GM12878 (cell line): ENCODE data around the gene PCDHA1. TPM values are rescaled to one million over a fixed set of nuclear protein-coding genes. Genes with fewer than 3 reads are reported as not detected.

Experiments used
- ATAC-seq: fragments of 200-7000 bp; cut with Tn5 transposase; 3 replicates; pipeline ENCODE4 v1.9.1; 2020; ENCODE audit warnings: mild to moderate bottlenecking, moderate library complexity
- BruUV-seq: library from RNA; stranded (reverse); fragments of 400-500 nt; replicated peaks from 2 replicates; lab custom pipeline; 2021; lab: Mats Ljungman, UMichigan
- CTCF ChIA-PET: fragments of 300-600 bp; sonication (Branson Sonifier 250); formaldehyde crosslinking; extraction: SDS; loops from one replicate; lab custom pipeline; 2021; ENCODE audit warnings: inconsistent platforms; lab: Yijun Ruan, JAX
- POLR2A ChIA-PET: fragments of 350-600 bp; formaldehyde crosslinking; extraction: SDS; loops from one replicate; lab custom pipeline; 2021; ENCODE audit warnings: inconsistent platforms; lab: Charles Lee
- RAD21 ChIA-PET: fragments of 300-600 bp; sonication (Branson Sonifier 250); formaldehyde crosslinking; loops from one replicate; lab custom pipeline; 2023; ENCODE audit warnings: antibody characterized with exemption; ENCODE audit not compliant: unreplicated experiment; lab: Charles Lee
- SMC1A ChIA-PET: fragments of 300-600 bp; sonication (Branson Sonifier 250); formaldehyde crosslinking; loops from one replicate; lab custom pipeline; 2023; ENCODE audit not compliant: unreplicated experiment, uncharacterized antibody; lab: Charles Lee
- DNase-seq: peaks from one replicate; pipeline ENCODE4 v3.0.0-alpha.2; 2011; ENCODE audit warnings: low read depth, low spot score
- FAIRE-seq: peaks from 3 replicates; lab custom pipeline; 2011; peaks lifted over from hg19 to GRCh38; lab: Jason Lieb, UNC
- H2AFZ ChIP-seq: 2 replicates; pipeline ENCODE4 v1.6.0; 2011; ENCODE audit warnings: low read depth, low read length, control low read depth; ENCODE audit not compliant: control insufficient read depth
- H3K27ac ChIP-seq: 2 replicates; pipeline ENCODE4 v1.5.1; 2011; ENCODE audit warnings: control low read depth; ENCODE audit not compliant: control insufficient read depth, insufficient read depth
- H3K27me3 ChIP-seq, 2 experiments: replicated peaks in 1 of 2; 2 replicates each; pipeline versions ENCODE4 v1.6.0 to v1.6.1; 2011; ENCODE audit warnings: low read length in 1 of 2; ENCODE audit not compliant: control insufficient read depth in 2 of 2, insufficient read depth in 2 of 2
- H3K36me3 ChIP-seq, 2 experiments: 2 replicates each; pipeline ENCODE4 v1.5.1; 2011; ENCODE audit warnings: low read length in 1 of 2; ENCODE audit not compliant: control insufficient read depth in 2 of 2, insufficient read depth in 2 of 2
- H3K4me1 ChIP-seq: 2 replicates; pipeline ENCODE4 v1.6.1; 2011; ENCODE audit warnings: mild to moderate bottlenecking, low read length, moderate library complexity, mixed read lengths; ENCODE audit not compliant: control insufficient read depth, insufficient read depth
- H3K4me2 ChIP-seq: 2 replicates; pipeline ENCODE4 v1.6.0; 2011; ENCODE audit warnings: control low read depth; ENCODE audit not compliant: control insufficient read depth, insufficient read depth
- H3K4me3 ChIP-seq: fragments of 200-600 bp; sonication (generic); 2 replicates; pipeline ENCODE4 v1.5.1; 2016
- H3K79me2 ChIP-seq: 2 replicates; pipeline ENCODE4 v1.6.0; 2011; ENCODE audit warnings: low read length; ENCODE audit not compliant: control insufficient read depth, insufficient read depth
- H3K9ac ChIP-seq: 2 replicates; pipeline ENCODE4 v1.8.0; 2011; ENCODE audit warnings: low read length, control low read depth, mixed read lengths; ENCODE audit not compliant: control insufficient read depth, insufficient read depth
- H3K9me3 ChIP-seq: replicated peaks from 3 replicates; pipeline ENCODE4 v1.5.1; 2011; ENCODE audit warnings: mild to moderate bottlenecking, low read length; ENCODE audit not compliant: control insufficient read depth, insufficient read depth
- H4K20me1 ChIP-seq: 2 replicates; pipeline ENCODE4 v1.6.0; 2011; ENCODE audit not compliant: control insufficient read depth, insufficient read depth
- CHD2 ChIP-seq: IDR thresholded peaks from 2 replicates; pipeline ENCODE4 v1.6.1; 2011; ENCODE audit warnings: low read depth, low read length, improper control_type of control experiment, borderline replicate concordance
- CREM ChIP-seq: IDR thresholded peaks from 2 replicates; pipeline ENCODE4 v1.6.1; 2014; ENCODE audit warnings: antibody characterized with exemption, low read depth
- E2F8 ChIP-seq: fragments of 450-650 bp; IDR thresholded peaks from 2 replicates; pipeline ENCODE4 v1.6.1; 2018; ENCODE audit warnings: mild to moderate bottlenecking, low read depth, moderate library complexity; ENCODE audit not compliant: partially characterized antibody
- EP300 ChIP-seq, 2 experiments: fragments of 150-350 bp in 1 of 2; IDR thresholded peaks; 2 replicates each; pipeline ENCODE4 v1.6.1; 2011 to 2012; ENCODE audit warnings: low read depth in 2 of 2, low read length in 2 of 2, borderline replicate concordance in 1 of 2, improper control_type of control experiment in 1 of 2, inconsistent platforms in 1 of 2; ENCODE audit not compliant: control insufficient read depth in 1 of 2
- HCFC1 ChIP-seq: fragments of 150-350 bp; IDR thresholded peaks from 2 replicates; pipeline ENCODE4 v1.6.1; 2014; ENCODE audit warnings: low read length
- MLLT1 ChIP-seq: fragments of 450-650 bp; IDR thresholded peaks from 2 replicates; pipeline ENCODE4 v1.6.1; 2016; ENCODE audit warnings: mild to moderate bottlenecking
- MXI1 ChIP-seq: fragments of 150-350 bp; IDR thresholded peaks from 2 replicates; pipeline ENCODE4 v1.6.1; 2011; ENCODE audit warnings: low read depth, mild to moderate bottlenecking, inconsistent platforms, low read length, improper control_type of control experiment
- NBN ChIP-seq: fragments of 450-650 bp; IDR thresholded peaks from 2 replicates; pipeline ENCODE4 v1.6.1; 2016
- PAX8 ChIP-seq: fragments of 450-650 bp; IDR thresholded peaks from 2 replicates; pipeline ENCODE4 v1.6.1; 2017; ENCODE audit warnings: mild to moderate bottlenecking, moderate library complexity
- PRDM15 ChIP-seq: fragments of 450-650 bp; formaldehyde crosslinking; IDR thresholded peaks from 2 replicates; pipeline ENCODE4 v1.4.0; 2020; ENCODE audit warnings: mild to moderate bottlenecking, moderate library complexity
- RUNX3 ChIP-seq: IDR thresholded peaks from 2 replicates; pipeline ENCODE4 v1.6.1; 2012; ENCODE audit warnings: low read length, inconsistent platforms
- SPI1 ChIP-seq: IDR thresholded peaks from 2 replicates; pipeline ENCODE4 v1.6.1; 2011; ENCODE audit warnings: low read depth, mild to moderate bottlenecking, low read length, moderate library complexity, borderline replicate concordance; ENCODE audit not compliant: insufficient read depth
- SUZ12 ChIP-seq: fragments of 200-600 bp; sonication (generic); IDR thresholded peaks from one replicate; pipeline ENCODE4 v1.6.1; 2018; ENCODE audit warnings: antibody characterized with exemption, mild to moderate bottlenecking; ENCODE audit not compliant: unreplicated experiment
- YY1 ChIP-seq: IDR thresholded peaks from 2 replicates; pipeline ENCODE4 v1.6.1; 2011; ENCODE audit warnings: low read depth, mild to moderate bottlenecking, low read length
- ZNF24 ChIP-seq: fragments of 450-650 bp; IDR thresholded peaks from 2 replicates; pipeline ENCODE4 v1.6.1; 2017; ENCODE audit warnings: antibody characterized with exemption, mild to moderate bottlenecking
- WGBS: methylation state at CpG from one replicate; pipeline ENCODE4 v1.1.6; 2016; ENCODE audit warnings: low lambda C conversion rate; ENCODE audit not compliant: insufficient replicate concordance, insufficient coverage; ENCODE audit errors: missing lambda C conversion rate; 5-methylcytosine and 5-hydroxymethylcytosine counted together
- in situ Hi-C: fragments of 300-500 bp; cut with MboI; formaldehyde crosslinking; loops from 9 replicates; pipeline ENCODE4 v1.14.3; 2018; ENCODE audit warnings: mixed read lengths
- intact Hi-C: fragments of 100-400 bp; cut with micrococcal nuclease; formaldehyde crosslinking; loops from one replicate; pipeline ENCODE4 v1.14.2; 2022; ENCODE audit not compliant: unreplicated experiment
- polyA plus RNA-seq, 11 experiments: library from polyadenylated mRNA; depleted of rRNA in 4 of 11; unstranded in 6 of 11; stranded (reverse) in 5 of 11; fragments of >200 nt; fragmentation: Nextera tagmentation in 4 of 11; fragmentation: Illumina TruSeq in 1 of 11; extraction: Ambion mirVana in 4 of 11; extraction: Trizol in 1 of 11; gene quantifications; 1 replicate in 1 of 11; 2 replicates in 10 of 11; pipeline versions ENCODE4 v1.2.1 to v1.2.3, GENCODE V29; 2011 to 2016; ENCODE audit warnings: inconsistent platforms in 2 of 11, missing spikeins in 2 of 11, low read depth in 1 of 11
- total RNA-seq, 4 experiments: library from RNA; depleted of rRNA in 3 of 4; stranded (reverse); fragments of >200 nt in 3 of 4; fragmentation: Illumina TruSeq in 1 of 4; extraction: Trizol in 1 of 4; gene quantifications; 2 replicates each; pipeline versions ENCODE4 v1.2.1 to v1.2.3, GENCODE V29; 2013 to 2021

Gene PCDHA1
- total and polyA plus RNA-seq, 10 of the 15 experiments (the other 5 are each of a cell fraction or from before 2014, with no cell fraction given) = 0.03 TPM; not detected in 9

- no TSS peak for BruUV-seq
- Histone ChIP-seq H3K4me1 (no peaks in the 10 kb centered on the region), H2AFZ (no peak overlapping the region), H3K9me3 (no peaks in the 10 kb centered on the region; the same call in 2 of the 3 replicates), H3K4me3 (no peak overlapping the region), H3K79me2 (no peaks in the 10 kb centered on the region), H3K27ac (no peak overlapping the region), H4K20me1 (no peaks in the 10 kb centered on the region), H3K27me3 (no peaks in the 10 kb centered on the region), H3K4me2 (no peak overlapping the region), H3K36me3 (no peaks in the 10 kb centered on the region), H3K9ac (no peak overlapping the region)
- CTCF ChIA-PET = no interaction called here
- SMC1A ChIA-PET = no interaction called here
- ATAC-seq (no peak), FAIRE-seq (no peak), DNase-seq (no peak)
- RAD21 ChIA-PET = no interaction called here
- intact Hi-C loops = no loop called here
- in situ Hi-C loops = loop anchor here (25.0 kb wide), 1 partner anchor 805 kb away; no protein-coding TSS in a partner anchor
- 0% methylated on average over 1 of the region's 1 CpG for WGBS
- POLR2A ChIA-PET = no interaction called here
- TF ChIP-seq RUNX3 (no peak), CHD2 (no peak), MLLT1 (no peak), YY1 (no peak), SPI1 (no peak), MXI1 (no peak), NBN (no peak), CREM (no peak), HCFC1 (no peak), PRDM15 (CRISPR knock-in tag) (no peak), SUZ12 (no peak), ZNF24 (no peak), E2F8 (no peak), EP300 (IDR thresholded peaks at IDR 0.05; ENCODE audit: borderline replicate concordance in 1 of 2, control insufficient read depth in 1 of 2, low read depth in 2 of 2, low read length in 2 of 2) (no peak), PAX8 (no peak)
Observed at GRCh38 chr5:141042555-141042954, 256.6 kb downstream of the PCDHA1 start.
